HG02610 (cell line): ENCODE data around the gene ZNF830.
"Not testable (repeated sequence)": the region's sequence is repeated elsewhere in the genome, so short reads cannot be mapped to it uniquely, and the experiment has no call there.

ENCODE experiments used
- ATAC-seq: cut with Tn5 transposase; IDR thresholded peaks from one replicate; pipeline ENCODE4 v1.9.1; 2021; ENCODE audit warnings: mild to moderate bottlenecking, moderate library complexity; ENCODE audit not compliant: unreplicated experiment

ZNF830 gene, protein sequence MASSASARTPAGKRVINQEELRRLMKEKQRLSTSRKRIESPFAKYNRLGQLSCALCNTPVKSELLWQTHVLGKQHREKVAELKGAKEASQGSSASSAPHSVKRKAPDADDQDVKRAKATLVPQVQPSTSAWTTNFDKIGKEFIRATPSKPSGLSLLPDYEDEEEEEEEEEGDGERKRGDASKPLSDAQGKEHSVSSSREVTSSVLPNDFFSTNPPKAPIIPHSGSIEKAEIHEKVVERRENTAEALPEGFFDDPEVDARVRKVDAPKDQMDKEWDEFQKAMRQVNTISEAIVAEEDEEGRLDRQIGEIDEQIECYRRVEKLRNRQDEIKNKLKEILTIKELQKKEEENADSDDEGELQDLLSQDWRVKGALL

DNA sequence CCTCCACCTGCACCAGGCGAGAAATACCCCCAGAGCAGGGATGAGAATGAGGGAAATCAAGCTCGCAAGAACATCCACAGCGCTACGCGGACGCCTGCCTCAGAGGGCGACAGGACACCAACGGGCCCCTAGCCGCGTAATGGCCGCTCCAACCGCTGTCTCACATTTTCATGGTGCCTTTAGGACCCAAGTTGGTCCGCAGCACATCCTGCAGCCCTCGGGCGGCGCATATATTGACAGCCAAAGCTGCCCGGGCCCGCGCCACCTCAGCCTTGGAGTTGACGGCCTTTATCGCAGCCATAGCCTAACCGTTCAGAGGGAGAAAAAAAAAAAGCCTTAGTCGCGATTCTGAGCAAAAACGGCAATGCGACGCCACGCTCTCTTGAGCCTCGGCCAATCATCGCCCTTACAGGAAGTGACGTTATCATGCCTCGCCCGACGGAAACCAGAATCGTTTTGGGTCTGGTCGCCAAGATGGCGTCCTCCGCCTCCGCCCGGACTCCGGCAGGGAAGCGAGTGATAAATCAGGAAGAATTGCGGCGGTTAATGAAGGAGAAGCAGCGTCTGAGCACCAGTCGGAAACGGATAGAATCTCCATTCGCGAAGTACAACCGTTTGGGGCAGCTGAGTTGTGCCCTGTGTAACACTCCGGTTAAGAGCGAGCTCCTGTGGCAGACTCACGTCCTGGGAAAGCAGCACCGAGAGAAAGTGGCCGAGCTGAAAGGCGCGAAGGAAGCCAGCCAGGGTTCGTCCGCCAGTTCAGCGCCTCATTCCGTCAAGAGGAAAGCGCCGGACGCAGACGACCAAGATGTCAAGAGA lies at the start of gene ZNF830, which contains the start of gene CCT6B:
Gene ZNF830 (plus strand): TSS at position 448 of the 819 bp plus-strand sequence. CDS start 27 bp downstream, at position 475.
Gene CCT6B (minus strand): TSS at position 368 of the 819 bp plus-strand sequence. CDS start 67 bp downstream, at position 301.
- peak; percentile 85 for ATAC-seq

DNA sequence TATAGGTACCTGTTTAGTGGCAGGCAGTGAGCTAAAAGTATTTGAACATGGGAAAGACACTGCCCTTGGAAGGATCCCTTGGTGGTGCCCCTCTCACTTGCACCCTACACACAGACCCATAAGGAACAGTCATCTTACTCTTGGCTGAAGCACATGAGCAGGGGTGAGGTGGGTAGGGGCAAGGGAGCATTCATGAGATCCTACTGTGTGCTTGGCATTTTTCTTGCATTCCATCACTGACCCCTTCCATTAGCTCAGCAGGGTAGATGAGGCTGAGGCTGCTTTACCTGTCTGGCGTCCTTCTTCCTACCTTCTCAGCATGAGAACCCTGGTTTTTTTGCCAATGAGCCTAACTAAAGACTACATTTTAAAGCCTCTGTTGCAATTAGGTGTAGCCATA lies 48.3 kb upstream of the ZNF830 start:
- ATAC-seq: no peak

DNA sequence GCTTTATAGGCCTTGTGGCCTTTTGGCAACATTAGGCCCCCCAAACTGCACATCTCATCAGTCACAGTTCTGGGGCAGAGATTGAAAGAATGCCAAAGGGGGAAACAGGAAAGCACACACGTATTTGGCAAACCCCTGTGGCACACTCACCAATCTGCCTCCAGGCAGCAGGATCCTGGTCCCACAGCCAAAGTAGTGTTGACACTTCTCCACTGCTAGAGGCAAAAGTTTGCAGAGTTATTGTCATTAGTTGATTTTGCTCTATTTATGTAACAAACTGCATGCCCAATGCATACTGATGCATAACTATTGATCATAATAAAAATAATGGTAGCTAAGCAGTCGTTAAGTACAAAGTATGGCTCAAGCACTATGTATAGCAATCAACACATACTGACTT lies 45.2 kb upstream of the ZNF830 start:
- no peak for ATAC-seq

DNA sequence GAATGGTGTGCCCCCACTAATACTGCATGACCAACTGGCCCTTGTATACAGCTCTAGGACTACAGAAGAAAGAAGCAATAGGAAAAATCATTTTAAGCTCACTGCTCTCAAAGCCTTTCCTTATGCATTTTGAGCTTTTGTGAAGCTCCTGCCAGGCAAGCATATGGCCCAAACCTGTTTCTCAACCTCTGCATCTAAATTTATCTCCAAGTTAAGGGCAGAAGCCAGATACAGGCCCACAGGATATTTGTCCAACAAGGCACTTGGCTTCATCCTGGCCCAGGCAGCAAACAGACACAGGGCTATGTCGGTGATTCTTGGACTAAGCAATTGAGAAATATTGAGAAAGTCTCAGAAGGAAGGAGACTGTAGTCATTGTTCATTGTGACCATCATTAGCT lies 44.0 kb upstream of the ZNF830 start:
- ATAC-seq: no peak

DNA sequence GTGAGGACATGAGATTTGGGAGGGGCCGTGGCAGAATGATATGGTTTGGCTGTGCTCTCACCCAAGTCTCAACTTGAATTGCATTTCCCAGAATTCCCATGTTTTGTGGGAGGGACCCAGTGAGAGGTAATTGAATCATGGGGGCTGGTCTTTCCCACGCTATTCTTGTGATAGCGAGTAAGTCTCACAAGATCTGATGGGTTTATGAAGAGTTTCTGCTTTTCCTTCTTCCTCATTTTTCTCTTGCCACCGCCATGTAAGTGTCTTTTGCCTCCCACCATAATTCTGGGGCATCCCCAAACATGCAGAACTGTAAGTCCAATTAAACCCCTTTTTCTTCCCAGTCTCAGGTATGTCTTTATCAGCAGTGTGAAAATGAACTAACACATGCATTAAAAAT lies 40.7 kb upstream of the ZNF830 start:
- ATAC-seq: no peak

DNA sequence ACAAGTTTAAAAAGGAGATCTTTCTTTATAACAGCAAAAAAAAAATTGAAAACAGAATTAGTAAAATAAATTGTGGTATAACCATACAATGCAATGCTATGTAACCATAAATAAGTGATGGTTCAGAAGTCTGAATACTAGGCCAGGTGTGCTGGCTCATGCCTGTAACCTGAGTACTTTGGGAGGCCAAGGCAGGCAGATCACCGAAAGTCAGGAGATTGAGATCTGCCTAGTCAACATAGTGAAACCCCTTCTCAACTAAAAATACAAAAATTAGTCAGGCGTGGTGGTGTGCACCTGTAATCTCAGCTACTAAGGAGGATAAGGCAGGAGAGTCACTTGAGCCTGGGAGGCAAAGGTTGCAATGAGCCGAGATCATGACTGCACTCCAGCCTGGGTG lies 34.7 kb upstream of the ZNF830 start:
- ATAC-seq: no peak

DNA sequence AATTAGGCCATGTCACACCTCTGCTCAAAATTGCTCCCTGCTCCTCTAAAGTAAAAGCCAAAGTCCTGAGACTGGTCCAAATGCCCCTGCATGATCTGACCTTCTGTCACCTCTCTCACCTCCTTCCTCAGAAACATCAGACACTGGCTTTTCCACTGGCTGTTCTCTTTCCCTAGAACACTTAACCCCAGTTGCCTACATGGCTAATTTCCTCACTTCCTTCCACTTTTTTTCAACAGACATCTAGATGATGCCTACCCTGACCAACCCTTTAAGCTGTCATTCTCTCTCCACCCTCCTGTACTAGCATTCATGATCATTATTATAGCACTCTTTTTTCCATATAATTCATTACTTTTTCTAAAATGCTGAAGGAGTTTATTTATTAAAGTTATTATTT lies 31.1 kb upstream of the ZNF830 start:
- no peak for ATAC-seq

DNA sequence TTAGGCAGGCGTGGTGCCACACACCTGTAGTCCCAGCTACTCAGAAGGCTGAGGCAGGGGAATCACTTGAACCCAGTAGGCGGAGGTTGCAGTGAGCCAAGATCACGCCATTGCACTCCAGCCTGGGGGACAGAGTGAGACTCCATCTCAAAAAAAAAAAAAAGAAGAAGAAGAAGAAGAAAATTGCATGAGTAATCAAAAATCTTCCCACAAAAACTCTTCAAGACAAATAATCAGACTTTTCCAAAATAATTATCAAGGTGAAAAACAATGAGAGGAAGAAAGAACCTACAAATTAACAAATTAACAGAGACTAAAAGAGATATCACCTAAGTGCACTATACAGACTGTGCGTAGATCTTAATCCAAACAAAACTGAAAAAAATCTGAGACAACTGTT lies 10.6 kb upstream of the ZNF830 start:
- ATAC-seq: not testable (repeated sequence)

DNA sequence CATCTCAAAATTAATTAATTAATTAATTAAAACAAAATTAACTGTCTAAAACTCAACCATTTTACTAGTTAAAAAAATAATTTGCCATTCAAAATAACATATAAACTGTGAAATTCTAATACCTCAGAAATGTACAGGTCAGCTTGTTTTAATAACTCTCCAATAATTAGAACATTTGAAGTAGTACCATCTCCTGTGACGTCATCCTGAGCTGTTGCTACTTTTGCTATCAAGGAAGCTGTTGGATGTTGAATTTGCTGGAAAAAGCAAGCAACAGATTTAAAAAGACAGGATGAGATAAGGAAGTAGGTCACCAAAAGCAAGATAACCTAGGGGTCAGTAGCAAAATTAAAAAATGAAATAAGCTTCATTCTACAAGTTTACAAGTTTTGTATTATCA lies 2.9 kb upstream of the ZNF830 start:
- ATAC-seq: no peak

DNA sequence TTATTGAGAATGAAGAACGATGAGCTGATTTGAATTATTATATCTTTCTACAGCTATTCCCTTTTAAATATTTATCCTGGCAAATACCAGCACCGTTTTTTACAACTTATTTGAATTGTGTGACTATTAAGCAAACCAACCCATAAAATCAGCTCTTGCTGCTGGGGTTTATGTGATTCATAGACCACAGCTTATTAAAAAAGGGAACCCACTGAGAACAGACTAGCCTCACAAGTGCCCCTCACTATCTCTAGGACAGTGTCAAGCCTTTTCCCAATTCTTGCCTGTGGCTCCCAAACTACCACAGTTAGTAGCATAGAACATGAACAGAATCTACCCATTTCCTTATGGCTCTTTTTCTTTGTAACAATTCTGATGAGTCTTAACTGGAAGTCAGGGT lies 12.8 kb downstream of the ZNF830 start:
- ATAC-seq: no peak

DNA sequence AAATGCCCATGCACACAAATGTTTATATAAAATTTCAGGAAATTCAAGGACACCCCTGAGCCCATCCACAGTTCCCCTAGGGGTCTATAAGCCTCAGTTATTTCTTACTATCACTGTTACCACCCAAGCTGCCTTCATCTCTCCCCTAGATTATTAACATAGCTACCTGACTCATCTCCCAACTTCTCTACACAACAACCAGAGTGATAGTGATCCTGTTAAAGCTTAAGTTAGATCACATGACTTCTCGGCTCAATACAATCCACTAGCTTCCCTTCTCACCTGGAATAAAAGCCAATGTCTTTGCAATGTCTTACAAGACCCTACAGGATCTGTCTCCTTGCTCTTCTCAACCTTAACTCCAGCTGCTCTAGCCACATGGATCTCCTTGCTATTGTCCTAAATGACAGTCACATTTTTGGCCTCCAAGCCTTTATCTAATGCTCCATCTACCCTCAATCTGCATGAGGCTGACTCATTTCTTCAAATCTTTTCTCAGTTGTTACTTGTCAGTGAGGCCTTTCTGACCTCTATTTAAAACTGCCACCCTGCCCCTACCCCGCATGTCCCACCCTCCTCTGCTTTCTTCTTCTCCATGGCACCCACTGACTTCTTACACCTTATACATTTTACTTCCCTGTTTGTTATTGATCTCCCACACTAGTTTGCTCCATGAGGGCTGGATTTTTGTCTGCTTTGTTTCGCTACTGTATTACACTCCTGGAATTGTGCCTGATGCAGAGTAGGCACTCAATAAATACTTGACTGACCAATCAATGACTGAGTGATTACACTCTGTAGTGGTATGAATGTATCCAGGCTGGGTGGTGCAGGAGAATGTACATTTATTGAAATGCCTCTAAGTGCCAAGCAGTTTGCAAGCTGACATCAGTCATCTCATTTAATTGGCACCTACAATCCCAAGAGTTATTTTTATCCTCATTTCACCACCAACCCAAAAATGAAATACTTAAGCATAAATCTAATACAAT lies 13.8 kb downstream of the ZNF830 start:
- ATAC-seq: no peak

DNA sequence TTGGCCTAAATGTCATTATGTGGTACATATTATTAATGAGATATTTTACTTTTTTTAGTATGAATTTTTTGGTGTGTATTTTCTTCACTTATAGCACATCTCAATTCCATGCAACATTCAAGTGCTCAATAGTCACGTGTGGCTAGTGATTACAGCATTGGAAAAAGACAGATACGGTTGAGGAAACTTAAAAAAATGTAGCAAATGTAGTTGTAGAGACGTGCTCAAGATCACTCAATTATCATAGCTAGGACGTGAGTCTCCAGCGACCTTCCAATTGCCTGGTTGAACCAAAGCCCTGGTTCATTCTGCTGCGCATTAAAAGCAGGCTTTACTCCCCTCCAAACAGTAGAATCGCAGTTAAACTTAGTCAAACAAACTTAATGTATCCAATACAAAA lies 17.8 kb downstream of the ZNF830 start:
- ATAC-seq: no peak

DNA sequence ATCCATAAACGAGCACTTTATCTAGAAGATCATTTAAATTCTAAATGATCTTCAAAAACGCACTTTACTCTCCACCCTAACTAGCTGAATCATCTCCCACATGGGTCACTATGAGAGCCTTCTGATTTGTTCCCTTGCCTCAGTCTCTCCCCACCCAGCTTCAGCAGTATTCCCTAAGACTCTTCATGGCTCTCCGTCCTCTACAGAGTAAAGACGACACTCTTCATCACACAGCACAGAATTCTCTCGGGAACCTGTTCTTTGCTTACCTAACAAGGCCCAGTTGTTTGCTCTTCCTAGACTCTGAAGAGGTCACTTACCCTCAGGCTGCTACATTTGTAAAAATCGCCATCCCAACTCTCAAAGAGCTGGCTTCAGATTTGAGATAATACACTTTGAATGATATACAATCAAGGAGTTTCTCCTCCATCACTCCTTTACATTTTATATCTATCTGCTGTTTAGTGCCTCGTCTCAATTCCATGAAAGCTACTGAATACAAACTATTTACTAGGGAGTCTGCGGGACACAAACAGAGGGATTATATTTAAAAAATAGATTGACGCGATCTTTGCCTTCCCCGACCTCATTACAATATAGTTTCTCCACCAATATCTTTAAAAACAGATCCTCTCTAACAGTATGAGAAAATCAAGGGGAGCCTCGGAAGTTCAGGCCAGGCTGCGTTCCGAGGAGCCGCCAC lies 18.5 kb downstream of the ZNF830 start:
- ATAC-seq: no peak

DNA sequence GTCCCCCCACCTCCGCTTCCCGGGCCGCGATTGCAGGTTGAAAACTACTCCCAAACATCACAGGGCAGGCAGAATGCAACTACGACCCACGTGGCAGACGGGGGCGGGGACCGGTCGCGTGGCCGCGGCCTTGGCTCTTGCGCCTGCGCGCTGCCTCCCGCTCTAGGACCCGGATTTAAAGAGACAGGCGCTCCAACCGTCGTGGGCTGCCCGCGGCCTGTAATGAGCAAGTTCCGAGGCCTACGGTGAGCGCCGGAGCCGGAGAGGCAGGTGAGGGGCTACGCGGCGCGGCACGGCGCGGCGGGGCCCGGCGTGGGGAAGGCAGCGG lies 19.0 kb downstream of the ZNF830 start, which contains the start of gene LIG3:
Gene LIG3 (plus strand): TSS at position 160 of the 328 bp plus-strand sequence. CDS start 2,494 bp downstream, outside the sequence.
- ATAC-seq: peak; percentile 83

DNA sequence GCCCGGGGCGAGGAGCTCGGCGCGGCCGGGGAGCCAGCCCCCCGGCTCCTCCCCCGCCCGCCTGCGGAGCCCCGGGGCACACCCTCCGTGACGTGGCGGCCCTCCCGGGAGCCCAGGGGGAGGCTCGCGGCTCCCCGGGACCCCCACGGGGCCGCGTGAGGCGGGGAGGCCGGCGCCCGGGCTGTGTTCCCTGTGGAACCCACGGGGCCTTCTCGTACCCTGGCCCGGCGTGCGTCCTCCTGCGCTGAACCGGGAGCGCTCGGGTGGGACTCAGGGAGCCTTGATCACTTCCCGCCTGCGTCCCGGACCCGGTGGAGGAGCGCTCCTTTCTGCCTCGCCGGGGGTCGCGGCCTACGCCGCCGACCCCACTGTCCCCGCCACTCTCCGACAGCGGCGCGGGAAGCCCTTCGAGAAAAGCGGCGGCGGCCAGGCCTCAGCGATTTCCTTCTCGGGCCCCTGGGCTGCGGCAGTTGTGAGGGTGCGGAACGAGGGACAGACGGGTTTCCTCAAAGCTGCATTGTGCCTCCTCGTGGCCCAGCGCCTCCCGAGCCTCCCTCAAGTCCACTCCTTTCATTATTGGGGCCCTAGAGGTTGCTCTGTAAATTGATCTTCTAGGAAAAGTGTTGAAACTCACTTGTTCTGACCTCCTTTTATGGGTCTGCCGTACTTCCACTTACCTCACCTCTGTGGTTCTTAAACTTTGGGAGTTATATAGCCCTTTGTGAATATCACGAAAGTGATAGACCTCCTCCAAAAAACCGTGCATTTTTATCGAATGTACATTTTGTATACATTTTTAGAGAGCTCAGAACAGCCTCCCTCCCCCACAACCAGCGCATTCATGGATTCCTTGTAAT lies 19.6 kb downstream of the ZNF830 start:
- peak; percentile 76 for ATAC-seq

DNA sequence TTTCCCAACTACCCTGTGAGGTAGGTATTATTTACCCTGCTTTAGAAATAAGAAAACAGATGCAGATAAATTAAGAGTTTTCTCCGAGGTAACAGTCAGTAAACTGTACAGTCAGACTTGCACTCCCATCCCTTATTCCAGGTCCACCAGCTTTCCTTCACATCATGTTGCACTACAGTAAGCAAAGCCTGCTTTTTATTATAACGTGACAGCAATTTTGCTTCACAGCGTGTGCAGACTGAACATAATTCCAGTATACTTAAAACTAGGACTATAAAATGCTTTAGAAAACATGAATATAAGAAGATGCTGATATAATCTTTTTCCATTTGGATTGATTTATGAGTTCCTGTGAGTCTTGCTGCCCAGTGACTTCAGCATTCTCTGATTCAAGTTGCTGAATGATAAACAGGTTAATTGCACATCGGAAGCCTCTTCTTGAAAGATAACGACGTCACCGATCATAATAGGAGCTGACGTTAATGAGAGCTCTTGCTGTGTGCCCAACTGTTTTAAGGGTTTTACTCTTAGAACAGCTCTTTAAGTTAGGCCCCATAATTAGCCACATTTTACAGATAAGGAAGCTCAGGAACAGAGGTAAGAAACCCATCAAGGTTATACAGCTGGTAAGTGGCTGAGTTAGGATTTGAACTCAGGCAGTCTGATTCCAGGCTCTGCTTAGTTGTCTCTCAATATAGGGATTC lies 20.4 kb downstream of the ZNF830 start:
- no peak for ATAC-seq

DNA sequence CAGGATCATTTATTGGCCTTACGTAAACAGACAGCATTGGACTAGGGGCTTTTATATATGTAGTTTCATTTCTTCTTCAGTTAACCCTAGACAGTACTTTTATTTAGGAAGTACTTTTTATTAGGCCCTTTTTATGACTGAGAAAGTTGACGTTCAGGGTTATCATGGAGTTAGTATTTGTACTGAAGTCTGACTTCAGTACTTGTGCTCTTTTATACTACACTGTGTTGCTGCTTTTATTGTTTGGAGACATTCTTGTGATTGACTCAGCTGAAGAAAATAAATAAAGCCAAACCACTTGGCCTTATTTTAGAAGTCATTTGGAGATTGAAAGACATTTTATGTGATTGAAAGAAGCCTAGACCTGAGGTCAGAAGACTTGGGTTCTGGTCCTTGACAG lies 25.9 kb downstream of the ZNF830 start:
- ATAC-seq: no peak

DNA sequence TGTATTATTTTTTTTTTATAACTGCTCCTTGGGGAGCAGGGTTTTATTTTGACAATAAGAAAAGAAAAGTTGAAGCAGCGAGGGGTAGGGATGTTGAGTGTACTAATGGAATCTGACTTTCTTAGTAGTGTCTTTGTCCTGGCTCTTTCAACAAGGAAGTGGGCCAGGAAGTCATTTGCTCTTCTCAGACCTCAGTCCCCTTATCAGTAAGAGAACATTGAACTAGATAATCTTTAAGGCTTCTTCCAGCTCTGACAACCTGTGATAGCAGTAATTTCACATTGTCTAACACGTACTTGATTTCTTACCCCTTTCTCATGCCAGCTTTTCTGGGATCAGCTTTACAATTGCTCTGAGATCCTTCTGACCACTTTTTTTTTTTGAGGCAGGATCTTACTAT lies 27.3 kb downstream of the ZNF830 start:
- no peak for ATAC-seq

DNA sequence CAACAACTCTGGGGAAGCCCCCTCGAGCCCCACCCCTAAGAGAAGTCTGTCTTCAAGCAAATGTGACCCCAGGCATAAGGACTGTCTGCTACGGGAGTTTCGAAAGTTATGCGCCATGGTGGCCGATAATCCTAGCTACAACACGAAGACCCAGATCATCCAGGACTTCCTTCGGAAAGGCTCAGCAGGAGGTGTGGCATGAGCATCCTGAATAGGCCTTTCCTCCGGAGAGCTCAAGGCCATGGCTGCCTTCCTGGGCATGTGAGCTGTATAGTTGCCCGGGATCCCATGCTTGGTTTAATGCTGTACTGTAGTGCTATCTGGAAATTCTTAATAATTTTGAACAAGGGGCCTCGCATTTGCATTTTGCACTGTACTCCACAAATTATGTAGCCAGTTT lies 28.1 kb downstream of the ZNF830 start:
- no peak for ATAC-seq
